Endothelial cell (in vitro differentiated cells): ENCODE measurements around the gene PSME1. TPM values are rescaled to one million over a fixed set of nuclear protein-coding genes. Genes with fewer than 3 reads are reported as not detected.

Experiments
- DNase-seq: peaks from one replicate; pipeline ENCODE4 v3.0.0; 2021; ENCODE audit warnings: low spot score
- H3K27ac Mint-ChIP-seq: one replicate; pipeline ENCODE4 v1.8.0; 2021; ENCODE audit warnings: mixed read lengths, inconsistent platforms; ENCODE audit not compliant: unreplicated experiment
- H3K27me3 Mint-ChIP-seq: one replicate; pipeline ENCODE4 v1.8.0; 2021; ENCODE audit warnings: mild to moderate bottlenecking, moderate library complexity, mixed read lengths, inconsistent platforms; ENCODE audit not compliant: unreplicated experiment
- H3K36me3 Mint-ChIP-seq: one replicate; pipeline ENCODE4 v1.8.0; 2021; ENCODE audit warnings: mild to moderate bottlenecking, low read depth, mixed read lengths, inconsistent platforms; ENCODE audit not compliant: unreplicated experiment
- H3K4me1 Mint-ChIP-seq: one replicate; pipeline ENCODE4 v1.8.0; 2021; ENCODE audit warnings: mild to moderate bottlenecking, mixed read lengths, inconsistent platforms; ENCODE audit not compliant: unreplicated experiment
- H3K4me3 Mint-ChIP-seq: one replicate; pipeline ENCODE4 v1.8.0; 2021; ENCODE audit warnings: mild to moderate bottlenecking, mixed read lengths, inconsistent platforms; ENCODE audit not compliant: unreplicated experiment
- H3K9me3 Mint-ChIP-seq: one replicate; pipeline ENCODE4 v1.8.0; 2021; ENCODE audit warnings: mixed read lengths, inconsistent platforms; ENCODE audit not compliant: unreplicated experiment
- CTCF ChIP-seq: fragments of 200-600 bp; sonication (generic); IDR thresholded peaks from one replicate; pipeline ENCODE4 v1.5.0; 2021; ENCODE audit warnings: antibody characterized with exemption; ENCODE audit not compliant: unreplicated experiment
- total RNA-seq: library from RNA; stranded (reverse); fragmentation: NEBNext Ultra II Directional; extraction: Animal tissue kit (Norgen Biotek cat#: 25700); gene quantifications from one replicate; pipeline ENCODE4 v1.2.1, GENCODE V29; 2021; ENCODE audit not compliant: unreplicated experiment

The PSME1 gene
- total RNA-seq, 1 donor from 2014 or later = 43.6 TPM

GRCh38 chr14:24183014-24183481 is 47.1 kb downstream of the PSME1 start:
- no peak for DNase-seq
- peak overlapping the region; percentile 25 for H3K4me3 Mint-ChIP-seq
- H3K4me1 Mint-ChIP-seq = peaks cover 11% of the 10 kb centered on the region
- peaks cover 20% of the 10 kb centered on the region for H3K27me3 Mint-ChIP-seq
- H3K36me3 Mint-ChIP-seq = peaks cover 28% of the 10 kb centered on the region
- H3K27ac Mint-ChIP-seq = no peak overlapping the region
- H3K9me3 Mint-ChIP-seq = no peaks in the 10 kb centered on the region
- TF ChIP-seq CTCF = no peak

GRCh38 chr14:24184104-24184970 is 48.3 kb downstream of the PSME1 start:
- DNase-seq = no peak
- Mint-ChIP-seq H3K27ac (no peak overlapping the region), H3K4me3 (no peak overlapping the region), H3K9me3 (no peaks in the 10 kb centered on the region), H3K27me3 (peaks cover 23% of the 10 kb centered on the region), H3K36me3 (peaks cover 32% of the 10 kb centered on the region), H3K4me1 (peaks cover 17% of the 10 kb centered on the region)
- TF ChIP-seq CTCF = no peak

- Mint-ChIP-seq H3K27ac (no peak overlapping the region), H3K4me1 (peaks cover 19% of the 10 kb centered on the region), H3K9me3 (no peaks in the 10 kb centered on the region), H3K27me3 (peaks cover 25% of the 10 kb centered on the region), H3K36me3 (peaks cover 32% of the 10 kb centered on the region), H3K4me3 (no peak overlapping the region)
- TF ChIP-seq CTCF = no peak
- no peak for DNase-seq
Observed at GRCh38 chr14:24185026-24185425, 49.0 kb downstream of the PSME1 start.

GRCh38 chr14:24185741-24186140 is 49.7 kb downstream of the PSME1 start:
- no peak overlapping the region for H3K4me3 Mint-ChIP-seq
- peaks cover 23% of the 10 kb centered on the region for H3K27me3 Mint-ChIP-seq
- peaks cover 18% of the 10 kb centered on the region for H3K4me1 Mint-ChIP-seq
- peaks cover 31% of the 10 kb centered on the region for H3K36me3 Mint-ChIP-seq
- DNase-seq = no peak
- no peak overlapping the region for H3K27ac Mint-ChIP-seq
- no peaks in the 10 kb centered on the region for H3K9me3 Mint-ChIP-seq
- TF ChIP-seq CTCF = no peak
